Activated T-helper 1 cell treated with Interleukin-2 at 50 U/mL for 16 hours (primary cell): Measurements from ENCODE around the gene CAPZA1.

Source experiments
- DNase-seq: peaks from one replicate; pipeline ENCODE4 v3.0.0-alpha.2; 2020; ENCODE audit warnings: low read depth

Gene CAPZA1

GRCh38 chr1:112701227-112702066 lies 81.8 kb downstream of the CAPZA1 start:
- DNase-seq, result no peak

DNA sequence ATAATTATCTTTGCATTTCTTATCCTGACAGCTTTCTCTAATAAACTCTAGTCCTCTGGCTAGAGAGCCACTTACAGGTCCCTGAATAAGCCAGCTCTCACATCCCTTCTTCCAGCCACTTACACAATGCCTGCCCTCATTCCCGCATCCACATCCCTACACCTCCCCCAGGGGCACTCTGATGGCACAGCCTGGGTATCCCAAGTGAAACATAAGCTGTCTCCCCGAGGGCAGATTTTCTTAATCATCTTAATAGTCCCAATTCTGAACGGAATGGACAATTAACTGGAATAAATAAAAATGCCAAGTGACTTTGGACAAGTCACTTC lies 82.4 kb downstream of the CAPZA1 start:
- no peak for DNase-seq

DNA sequence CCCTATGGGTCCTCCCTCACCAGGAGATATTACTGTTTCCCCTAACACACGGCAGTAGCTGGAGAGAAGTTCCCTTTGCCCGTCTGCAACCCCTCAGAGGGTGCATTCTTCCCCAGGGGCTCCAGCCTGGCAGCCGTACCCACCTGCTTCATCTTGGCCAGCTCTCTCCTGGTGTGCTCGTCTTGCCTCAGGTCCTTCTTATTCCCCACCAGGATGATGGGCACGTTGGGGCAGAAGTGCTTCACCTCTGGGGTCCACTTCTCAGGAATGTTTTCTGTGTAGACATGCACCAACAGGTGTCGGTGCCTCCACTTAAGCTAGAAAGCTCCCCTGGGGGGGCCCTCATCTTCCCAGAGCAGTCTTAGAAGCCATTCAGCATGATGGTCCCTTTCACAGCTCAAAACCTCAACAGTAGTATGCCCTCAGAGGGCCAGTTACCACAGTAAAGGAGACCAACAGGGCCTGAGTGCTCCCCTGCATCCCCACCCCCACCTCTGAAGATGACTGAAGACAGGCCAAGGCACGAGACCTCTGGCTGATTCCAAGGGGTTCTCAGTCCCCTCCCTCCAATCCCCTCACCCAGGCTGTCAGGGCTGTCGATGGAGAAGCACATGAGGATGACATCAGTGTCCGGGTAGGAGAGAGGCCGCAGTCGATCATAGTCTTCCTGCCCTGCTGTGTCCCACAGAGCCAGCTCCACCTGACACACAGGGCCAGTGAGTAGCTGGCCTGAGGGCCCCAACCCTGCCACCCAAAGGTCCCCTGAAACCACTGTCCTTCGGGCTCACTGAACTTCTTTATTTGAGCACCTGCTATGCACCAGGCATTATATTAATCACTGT lies 83.0 kb downstream of the CAPZA1 start:
- DNase-seq, result no peak

GRCh38 chr1:112703706-112704105 lies 84.1 kb downstream of the CAPZA1 start:
- DNase-seq, result no peak

DNA sequence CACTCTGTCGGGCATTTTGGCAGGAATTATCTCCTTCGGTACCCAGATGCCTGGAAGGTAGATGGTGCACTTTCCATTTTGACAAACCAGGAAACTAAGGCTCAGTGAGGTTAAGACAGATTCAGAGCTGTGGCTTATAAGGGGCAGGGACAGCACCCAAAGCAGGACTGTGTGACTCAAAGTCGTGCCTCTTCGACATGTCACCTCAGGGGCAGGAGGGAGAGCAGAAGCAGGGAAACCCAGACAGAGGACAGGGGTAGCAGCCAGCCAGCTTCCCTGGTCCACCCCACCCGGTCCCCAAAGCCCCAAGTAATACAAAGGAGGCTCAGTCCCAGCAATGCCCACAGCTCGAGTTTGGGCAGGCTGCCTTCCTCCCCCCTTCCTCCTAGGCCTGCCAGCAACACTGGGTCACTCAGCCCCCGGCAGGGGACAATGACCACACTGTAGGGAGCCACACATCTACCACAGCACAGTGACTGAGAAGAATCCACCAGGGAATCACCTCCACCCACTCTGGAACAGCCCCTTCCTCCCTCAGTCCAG lies 84.8 kb downstream of the CAPZA1 start:
- DNase-seq, result no peak

DNA sequence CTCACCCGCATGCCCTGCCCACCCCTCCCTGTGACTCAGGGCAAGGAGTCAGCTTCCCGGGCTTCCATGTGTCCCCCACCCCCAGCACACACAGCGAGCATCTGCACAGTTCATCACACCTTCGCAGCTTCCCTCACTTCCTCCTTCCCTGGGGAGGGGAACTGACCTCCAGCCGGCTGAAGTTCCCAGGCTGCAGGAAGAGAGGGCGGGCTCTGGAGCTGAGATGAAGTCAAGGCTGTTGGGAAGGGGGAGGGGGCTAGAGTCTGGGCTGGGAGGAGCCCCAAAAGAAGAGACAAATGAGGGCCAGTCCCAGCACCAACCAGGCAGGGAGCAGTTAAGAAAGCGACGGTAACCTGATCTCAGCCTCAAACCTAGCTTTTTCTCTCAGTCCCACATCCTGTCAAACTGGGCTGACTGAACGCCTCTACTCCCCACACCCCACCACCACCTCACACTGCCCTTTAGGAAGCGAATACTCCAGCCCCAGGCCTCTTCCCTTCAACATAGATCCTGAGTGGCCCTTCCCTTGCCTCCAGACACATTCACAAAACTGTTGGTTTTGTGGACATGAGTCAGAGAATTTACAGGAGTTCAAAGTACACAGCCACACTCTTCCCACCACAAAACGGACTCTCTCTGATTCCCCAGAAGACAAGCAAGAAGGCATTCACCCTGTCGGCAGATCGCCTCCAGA lies 85.4 kb downstream of the CAPZA1 start:
- no peak for DNase-seq

- DNase-seq, result peak; percentile 23
Measured at GRCh38 chr1:112706505-112707220, 87.0 kb downstream of the CAPZA1 start, which contains the start of gene RHOC. Gene RHOC (minus strand): TSS chr1:112707127. CDS start chr1:112703799, 3,328 bp downstream.

- DNase-seq, result peak; percentile 41
Measured at GRCh38 chr1:112707221-112708001, 87.8 kb downstream of the CAPZA1 start.

DNA sequence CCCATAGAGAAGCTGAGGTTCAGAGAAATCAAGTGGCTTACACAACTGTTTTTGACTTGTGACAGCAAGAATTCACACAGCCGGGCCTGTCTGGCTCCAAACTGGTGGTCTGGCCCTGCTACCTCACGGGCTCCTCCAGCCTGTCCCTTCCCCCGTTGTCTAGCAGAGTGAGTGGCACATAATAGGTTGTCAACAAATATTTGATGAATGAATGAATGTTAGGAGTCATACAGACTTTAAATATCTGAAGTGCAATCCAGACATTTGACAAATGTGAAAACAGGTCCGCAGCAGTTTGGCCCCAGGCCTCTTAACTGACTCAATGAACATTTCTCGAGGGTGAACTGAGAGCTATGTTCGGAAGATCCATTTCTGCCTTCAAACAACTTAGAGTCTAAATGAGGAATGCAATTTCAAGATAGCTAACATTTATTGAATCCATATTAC lies 88.4 kb downstream of the CAPZA1 start:
- no peak for DNase-seq

- no peak for DNase-seq
Measured at GRCh38 chr1:112708489-112708888, 88.9 kb downstream of the CAPZA1 start.

- DNase-seq, result no peak
Measured at GRCh38 chr1:112710159-112710558, 90.5 kb downstream of the CAPZA1 start.

- no peak for DNase-seq
Measured at GRCh38 chr1:112710586-112710985, 91.0 kb downstream of the CAPZA1 start.

- DNase-seq, result no peak
Measured at GRCh38 chr1:112711041-112711440, 91.4 kb downstream of the CAPZA1 start.

GRCh38 chr1:112711670-112712069 lies 92.0 kb downstream of the CAPZA1 start:
- DNase-seq, result no peak

DNA sequence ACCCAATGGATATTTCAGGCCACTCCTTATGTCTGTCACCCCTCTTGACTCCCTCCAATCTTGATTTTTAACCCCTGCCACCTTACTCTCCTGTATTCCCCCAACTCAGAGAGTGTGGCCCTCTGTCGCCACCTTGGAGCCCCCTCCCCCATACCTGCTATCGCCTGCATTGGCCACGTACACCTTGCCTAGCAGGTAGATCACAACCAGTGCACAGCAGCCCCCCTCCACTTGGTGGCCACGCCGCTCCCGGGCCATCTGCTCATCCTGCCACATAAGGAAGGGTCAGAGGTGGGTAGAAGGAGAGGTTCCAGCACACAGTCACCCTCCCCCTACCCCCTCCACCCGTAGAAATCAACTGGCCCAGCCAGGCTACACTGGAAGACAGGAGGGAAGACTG lies 92.6 kb downstream of the CAPZA1 start:
- no peak for DNase-seq

- no peak for DNase-seq
Measured at GRCh38 chr1:112712701-112713128, 93.1 kb downstream of the CAPZA1 start.

DNA sequence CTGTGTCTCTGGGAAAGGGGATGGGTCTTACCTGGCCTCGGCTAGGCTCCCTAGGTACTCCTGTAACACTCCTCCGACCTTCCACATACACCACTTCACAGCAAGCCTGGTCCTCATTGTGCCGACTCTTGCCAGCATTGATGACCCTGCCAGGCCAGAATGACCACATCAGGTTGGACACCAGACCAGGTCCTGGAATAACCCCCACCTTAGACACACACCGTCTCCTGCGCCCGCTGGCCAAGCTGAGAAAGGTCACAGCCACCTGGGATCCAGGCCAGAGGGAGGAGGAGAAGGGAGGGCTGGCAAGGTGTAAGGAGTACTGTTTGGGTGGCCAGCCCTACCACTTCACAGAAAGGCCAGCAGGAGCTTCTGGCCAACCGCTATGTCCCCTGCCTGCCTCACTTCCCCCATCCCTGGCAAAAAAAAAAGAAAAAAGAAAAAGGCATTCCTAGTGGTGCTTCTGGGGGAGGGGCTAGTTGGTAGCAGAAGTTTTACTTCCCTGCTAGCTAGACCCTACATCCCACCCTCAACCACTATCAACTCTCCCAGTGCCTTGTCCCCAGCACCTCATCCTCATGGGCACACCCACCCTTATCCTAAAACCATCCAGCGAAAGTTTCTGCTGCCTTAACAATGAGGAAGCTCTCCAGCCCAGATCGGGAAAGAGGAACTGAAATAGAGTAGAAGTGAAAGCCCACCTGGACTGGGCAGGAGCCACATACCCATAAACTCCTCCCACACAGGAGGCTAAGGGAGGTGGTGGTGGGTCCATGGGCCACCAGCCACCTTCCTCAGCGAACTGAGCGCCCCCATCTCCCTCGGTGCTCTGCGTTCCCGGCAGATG lies 94.1 kb downstream of the CAPZA1 start:
- no peak for DNase-seq

DNA sequence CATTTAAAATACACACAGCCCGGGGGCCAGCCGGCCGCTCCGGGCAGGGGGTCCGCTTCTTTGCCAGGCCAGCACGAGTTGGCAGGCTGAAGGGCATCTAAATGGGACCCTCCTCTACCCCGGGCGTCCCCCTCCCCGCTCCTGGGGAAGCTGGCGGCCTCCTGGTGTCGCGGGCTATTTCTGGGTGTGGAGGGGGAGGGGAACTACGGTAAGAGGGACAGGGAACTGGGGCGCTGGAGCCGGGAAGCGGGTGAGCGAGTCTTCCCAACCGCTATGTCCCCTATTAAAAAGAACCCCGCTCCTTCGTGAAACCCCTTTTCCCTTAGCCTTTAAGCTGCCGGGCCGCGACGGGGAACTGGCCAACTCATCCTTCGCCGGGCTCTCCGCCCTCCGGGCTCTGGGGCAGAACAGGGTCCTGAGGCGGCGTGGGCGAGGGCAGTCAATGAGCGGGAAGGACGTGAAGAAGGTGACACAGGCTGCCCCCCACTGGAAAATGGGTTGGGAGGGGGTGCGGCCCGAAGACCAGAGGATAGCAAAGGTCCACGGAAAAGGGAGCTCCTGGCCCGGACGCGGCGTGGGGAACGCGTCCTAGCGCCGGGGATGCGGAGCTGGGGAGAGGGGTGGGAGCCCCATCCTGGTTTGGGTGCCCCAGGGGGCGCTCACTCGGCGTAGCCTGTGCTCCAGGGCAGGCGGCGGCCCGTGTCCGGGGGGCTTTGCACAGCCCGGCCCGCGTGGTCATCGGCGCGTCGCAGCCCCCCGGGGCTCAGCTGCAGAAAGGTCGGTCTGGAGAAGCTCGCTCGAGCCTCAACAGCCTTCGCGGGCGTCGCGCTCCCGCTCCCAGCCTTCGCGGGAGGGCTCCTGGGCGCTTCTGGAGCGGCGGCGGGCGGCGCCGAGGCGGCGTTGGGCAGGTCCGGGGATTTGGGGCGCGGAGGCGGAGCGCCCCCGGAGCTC lies 95.0 kb downstream of the CAPZA1 start:
- no peak for DNase-seq
